Natural killer cell (primary cell): ENCODE data around the gene CEBPG. TPM values are rescaled to one million over a fixed set of nuclear protein-coding genes. Genes with fewer than 3 reads are reported as not detected.

ENCODE experiments used
- ATAC-seq, 3 donors: fragments of 150-1000 bp in 2 of 3; fragments of 200-7000 bp in 1 of 3; cut with Tn5 transposase; 1 replicate in 1 of 3; 2 replicates in 2 of 3; pipeline ENCODE4 v1.10.0; 2021; ENCODE audit warnings: mild to moderate bottlenecking in 2 of 3, moderate library complexity in 2 of 3
- DNase-seq, 2 donors: peaks; one replicate each; pipeline versions ENCODE4 v3.0.0 to v3.0.0-alpha.2; 2013 to 2021; ENCODE audit warnings: mixed read lengths in 1 of 2
- H3K27ac ChIP-seq: one replicate; pipeline ENCODE4 v1.5.1; 2013; ENCODE audit warnings: mild to moderate bottlenecking, low read length
- H3K27me3 ChIP-seq: one replicate; pipeline ENCODE4 v1.6.1; 2013; ENCODE audit warnings: low read length; ENCODE audit not compliant: control insufficient read depth, insufficient read depth
- H3K36me3 ChIP-seq: one replicate; pipeline ENCODE4 v1.6.1; 2013; ENCODE audit warnings: low read length; ENCODE audit not compliant: control insufficient read depth, insufficient read depth
- H3K4me1 ChIP-seq: one replicate; pipeline ENCODE4 v1.6.1; 2013; ENCODE audit warnings: low read length; ENCODE audit not compliant: control insufficient read depth, insufficient read depth
- H3K4me3 ChIP-seq: one replicate; pipeline ENCODE4 v1.5.1; 2013; ENCODE audit warnings: low read length
- H3K9me3 ChIP-seq: one replicate; pipeline ENCODE4 v1.6.1; 2013; ENCODE audit warnings: low read length; ENCODE audit not compliant: control insufficient read depth, insufficient read depth
- H3K27ac Mint-ChIP-seq, 2 donors: one replicate each; pipeline ENCODE4 v1.8.0; 2022; ENCODE audit warnings: mild to moderate bottlenecking in 2 of 2, mixed read lengths in 2 of 2, moderate library complexity in 1 of 2
- H3K27me3 Mint-ChIP-seq, 2 donors: one replicate each; pipeline ENCODE4 v1.8.0; 2022; ENCODE audit warnings: low read depth in 2 of 2, mixed read lengths in 2 of 2
- H3K36me3 Mint-ChIP-seq: one replicate; pipeline ENCODE4 v1.8.0; 2022; ENCODE audit warnings: mixed read lengths
- H3K4me1 Mint-ChIP-seq, 2 donors: one replicate each; pipeline ENCODE4 v1.8.0; 2022; ENCODE audit warnings: mixed read lengths in 2 of 2
- H3K4me3 Mint-ChIP-seq: one replicate; pipeline ENCODE4 v1.8.0; 2022; ENCODE audit warnings: mild to moderate bottlenecking, moderate library complexity, mixed read lengths
- H3K9me3 Mint-ChIP-seq, 2 donors: one replicate each; pipeline ENCODE4 v1.8.0; 2022; ENCODE audit warnings: mixed read lengths in 2 of 2
- WGBS: methylation state at CpG from one replicate; pipeline ENCODE4 v1.1.7; 2013; ENCODE audit warnings: missing lambda C conversion rate; ENCODE audit not compliant: insufficient coverage; 5-methylcytosine and 5-hydroxymethylcytosine counted together
- intact Hi-C: fragments of 100-400 bp; cut with micrococcal nuclease; formaldehyde crosslinking; loops from one replicate; pipeline ENCODE4 v1.14.2; 2022
- total RNA-seq, 4 donors: library from RNA; stranded (reverse); fragments of 120-200 nt in 1 of 4; gene quantifications; one replicate each; pipeline versions ENCODE4 v1.2.3 to v1.2.4, GENCODE V29; 2013 to 2022
- TF ChIP-seq, protein P1 (sequence below): fragments of 200-600 bp; IDR thresholded peaks from one replicate; pipeline ENCODE4 v1.8.0; 2022; ENCODE audit warnings: antibody characterized with exemption

Gene CEBPG
- total RNA-seq, 3 donors from 2014 or later (not counting 1 experiment from before 2014, with no cell fraction given), result 22.3 to 28.1 (median 23.9) TPM

GRCh38 chr19:33418461-33418860 is 45.0 kb downstream of the CEBPG start:
- TF ChIP-seq, protein P1, sequence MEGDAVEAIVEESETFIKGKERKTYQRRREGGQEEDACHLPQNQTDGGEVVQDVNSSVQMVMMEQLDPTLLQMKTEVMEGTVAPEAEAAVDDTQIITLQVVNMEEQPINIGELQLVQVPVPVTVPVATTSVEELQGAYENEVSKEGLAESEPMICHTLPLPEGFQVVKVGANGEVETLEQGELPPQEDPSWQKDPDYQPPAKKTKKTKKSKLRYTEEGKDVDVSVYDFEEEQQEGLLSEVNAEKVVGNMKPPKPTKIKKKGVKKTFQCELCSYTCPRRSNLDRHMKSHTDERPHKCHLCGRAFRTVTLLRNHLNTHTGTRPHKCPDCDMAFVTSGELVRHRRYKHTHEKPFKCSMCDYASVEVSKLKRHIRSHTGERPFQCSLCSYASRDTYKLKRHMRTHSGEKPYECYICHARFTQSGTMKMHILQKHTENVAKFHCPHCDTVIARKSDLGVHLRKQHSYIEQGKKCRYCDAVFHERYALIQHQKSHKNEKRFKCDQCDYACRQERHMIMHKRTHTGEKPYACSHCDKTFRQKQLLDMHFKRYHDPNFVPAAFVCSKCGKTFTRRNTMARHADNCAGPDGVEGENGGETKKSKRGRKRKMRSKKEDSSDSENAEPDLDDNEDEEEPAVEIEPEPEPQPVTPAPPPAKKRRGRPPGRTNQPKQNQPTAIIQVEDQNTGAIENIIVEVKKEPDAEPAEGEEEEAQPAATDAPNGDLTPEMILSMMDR, result no peak
- no peaks in the 10 kb centered on the region for H3K36me3 ChIP-seq
- Mint-ChIP-seq H3K36me3 (no peaks in the 10 kb centered on the region), H3K4me3 (no peak overlapping the region), H3K27me3 (no peaks in the 10 kb centered on the region), H3K27ac (no peak overlapping the region), H3K9me3 (no peaks in the 10 kb centered on the region), H3K4me1 (peaks cover 7 to 8% of the 10 kb centered on the region in 2 donors)
- H3K4me3 ChIP-seq, result no peak overlapping the region
- no peak for ATAC-seq
- 90% methylated on average over 12 of the region's 12 CpGs for WGBS
- no peaks in the 10 kb centered on the region for H3K9me3 ChIP-seq
- intact Hi-C loops, result no loop called here
- no peak for DNase-seq
- no peaks in the 10 kb centered on the region for H3K27me3 ChIP-seq
- H3K4me1 ChIP-seq, result peaks cover 6% of the 10 kb centered on the region
- no peak overlapping the region for H3K27ac ChIP-seq

DNA sequence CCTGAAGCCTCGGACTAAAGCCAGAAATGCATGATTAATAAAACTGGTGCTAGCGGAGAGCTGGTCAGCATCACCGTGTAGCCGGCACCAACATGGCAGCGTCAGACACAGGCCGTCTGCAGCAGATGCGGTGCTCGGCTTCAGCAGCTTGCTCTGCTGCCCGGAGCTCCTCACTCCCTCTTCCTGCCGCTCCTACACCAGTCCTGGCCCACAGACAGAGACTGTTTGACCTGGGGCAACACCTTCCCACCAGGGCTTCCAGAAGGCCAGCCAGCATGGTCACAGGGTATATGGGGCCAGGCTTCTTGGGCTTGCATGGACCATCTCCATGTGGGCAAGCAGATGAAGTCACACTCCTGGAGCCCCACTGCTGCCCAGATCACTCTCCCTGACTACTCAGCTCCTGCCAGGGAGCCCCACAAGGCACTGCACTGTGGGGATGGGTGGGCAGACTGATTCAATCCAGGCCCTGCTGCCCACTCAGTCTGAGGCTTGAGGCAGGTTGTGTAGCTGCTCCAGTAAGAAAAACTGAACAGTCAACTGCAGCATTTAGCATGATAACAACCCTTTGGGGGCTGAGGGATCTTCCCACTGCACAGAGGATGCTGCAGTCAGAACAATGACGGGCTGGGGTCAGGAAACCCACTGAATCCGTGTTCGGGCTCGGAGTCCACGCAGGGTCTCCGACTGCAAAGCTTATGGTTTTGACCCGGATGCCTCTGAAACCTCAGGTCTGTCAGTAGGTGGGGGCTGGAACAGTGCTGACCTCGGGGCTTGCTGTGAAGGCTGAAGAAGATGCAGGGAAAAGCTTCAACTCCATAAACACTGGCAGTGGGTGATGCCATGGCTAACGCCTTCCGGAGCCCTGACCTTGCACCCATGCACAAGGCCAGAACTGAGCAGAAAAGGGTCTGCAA is 45.6 kb downstream of the CEBPG start:
- 91% methylated on average over 20 of the region's 20 CpGs for WGBS
- no peak overlapping the region for H3K4me3 Mint-ChIP-seq
- no peak overlapping the region for H3K27ac ChIP-seq
- no peak overlapping the region for H3K27ac Mint-ChIP-seq
- intact Hi-C loops, result no loop called here
- H3K27me3 Mint-ChIP-seq, result no peaks in the 10 kb centered on the region
- H3K9me3 Mint-ChIP-seq, result no peaks in the 10 kb centered on the region
- H3K36me3 Mint-ChIP-seq, result no peaks in the 10 kb centered on the region
- DNase-seq (no peak), ATAC-seq (no peak)
- H3K4me1 ChIP-seq, result peaks cover 6% of the 10 kb centered on the region
- TF ChIP-seq, protein P1, result no peak
- peaks cover 7 to 8% of the 10 kb centered on the region in 2 donors for H3K4me1 Mint-ChIP-seq
- H3K4me3 ChIP-seq, result no peak overlapping the region
- no peaks in the 10 kb centered on the region for H3K36me3 ChIP-seq
- H3K9me3 ChIP-seq, result no peaks in the 10 kb centered on the region
- no peaks in the 10 kb centered on the region for H3K27me3 ChIP-seq

GRCh38 chr19:33419788-33420130 is 46.2 kb downstream of the CEBPG start:
- H3K9me3 ChIP-seq, result no peaks in the 10 kb centered on the region
- no peaks in the 10 kb centered on the region for H3K36me3 Mint-ChIP-seq
- no peaks in the 10 kb centered on the region for H3K36me3 ChIP-seq
- ATAC-seq (no peak), DNase-seq (no peak)
- peaks cover 7 to 8% of the 10 kb centered on the region in 2 donors for H3K4me1 Mint-ChIP-seq
- no peaks in the 10 kb centered on the region for H3K27me3 ChIP-seq
- no peak overlapping the region for H3K27ac Mint-ChIP-seq
- H3K9me3 Mint-ChIP-seq, result no peaks in the 10 kb centered on the region
- H3K4me3 ChIP-seq, result no peak overlapping the region
- 71% methylated on average over 6 of the region's 6 CpGs for WGBS
- intact Hi-C loops, result no loop called here
- TF ChIP-seq, protein P1, result no peak
- H3K4me3 Mint-ChIP-seq, result no peak overlapping the region
- H3K27ac ChIP-seq, result no peak overlapping the region
- H3K27me3 Mint-ChIP-seq, result no peaks in the 10 kb centered on the region
- H3K4me1 ChIP-seq, result peaks cover 6% of the 10 kb centered on the region
